GM21619 (cell line): Measurements from ENCODE around the gene TP53AIP1.

Experiments used
- ATAC-seq: cut with Tn5 transposase; IDR thresholded peaks from one replicate; pipeline ENCODE4 v1.9.1; 2021; ENCODE audit not compliant: unreplicated experiment

Gene TP53AIP1

DNA sequence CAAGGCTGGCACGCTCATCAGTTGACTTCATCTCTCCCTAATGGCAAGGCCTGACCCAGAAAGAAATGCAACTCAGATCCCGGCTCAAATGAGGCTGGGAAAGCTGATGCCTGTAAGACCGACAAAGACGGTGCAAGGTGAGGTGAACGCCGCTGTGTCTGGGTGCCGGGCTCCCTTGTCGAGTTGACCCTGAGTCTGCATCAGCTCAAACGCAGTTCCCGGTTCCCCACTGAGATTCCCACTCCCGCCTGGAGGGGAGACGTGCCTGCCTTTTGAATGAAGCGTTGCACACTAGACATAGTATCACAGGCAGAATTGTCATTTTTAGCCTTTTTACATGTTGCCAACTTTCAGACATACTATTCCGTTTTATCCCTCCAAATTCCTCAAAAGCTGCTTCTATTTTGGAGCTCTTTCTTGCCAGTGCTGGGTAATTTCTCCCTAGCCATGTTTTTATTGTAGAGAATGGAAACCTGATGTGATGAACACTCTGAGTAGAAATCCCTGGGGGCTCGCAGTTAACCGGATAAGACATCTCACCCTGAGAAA lies 831 bp upstream of the TP53AIP1 start:
- no peak for ATAC-seq

DNA sequence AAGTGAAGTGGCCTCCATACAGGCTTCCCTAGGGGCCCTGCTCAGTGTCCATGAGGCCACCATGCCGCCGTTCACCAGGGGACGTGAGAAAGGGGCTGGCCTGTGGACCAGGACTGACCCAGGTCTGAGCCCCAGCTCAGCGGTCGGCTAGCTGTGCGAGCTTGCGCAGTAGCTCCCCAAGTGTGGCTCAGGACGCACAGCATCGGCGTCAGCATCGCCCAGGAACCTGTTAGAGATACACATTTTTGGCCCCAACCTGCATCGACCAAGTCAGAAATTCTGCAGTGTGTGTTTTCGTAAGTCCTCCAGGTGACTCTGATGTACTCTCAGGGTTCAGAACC lies 429 bp downstream of the TP53AIP1 start:
- no peak for ATAC-seq

DNA sequence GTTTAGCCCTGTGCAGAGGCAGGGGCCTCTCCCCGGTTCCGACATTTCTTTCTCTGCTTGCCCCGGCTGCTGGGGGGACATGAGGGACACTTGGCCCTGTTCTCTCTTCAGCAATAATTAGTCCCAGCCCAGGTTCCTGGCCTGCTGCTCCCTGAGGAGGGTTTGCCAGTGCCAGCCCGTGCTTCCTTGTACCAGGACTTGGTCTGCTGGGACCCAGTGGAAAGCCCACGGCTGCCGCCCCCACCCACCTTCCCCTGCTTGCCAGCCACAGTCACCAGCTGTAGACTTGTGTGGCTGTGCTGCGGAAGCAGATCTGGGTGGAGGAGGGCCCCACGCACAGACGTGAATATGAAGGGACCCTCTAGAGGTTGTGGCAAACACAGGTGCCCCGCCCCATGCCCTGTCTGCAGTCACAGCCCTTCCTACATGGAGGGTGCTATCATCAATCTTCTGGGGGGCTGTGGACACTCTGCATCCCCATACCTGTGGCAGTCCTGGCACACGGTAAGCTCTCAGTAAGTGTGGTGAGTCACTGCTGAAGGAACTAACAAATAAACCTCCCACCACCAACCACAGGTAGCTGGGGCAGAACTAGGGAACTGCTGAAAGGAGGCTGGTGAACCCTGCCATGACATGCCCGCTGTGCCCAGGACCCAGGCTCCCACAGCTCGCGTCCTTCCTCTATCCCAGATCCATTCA lies 949 bp downstream of the TP53AIP1 start:
- no peak for ATAC-seq

GRCh38 chr11:128941110-128941509 lies 1.6 kb downstream of the TP53AIP1 start:
- no peak for ATAC-seq

- ATAC-seq = no peak
These were observed 2.1 kb downstream of the TP53AIP1 start for GRCh38 chr11:128940603-128941002.

DNA sequence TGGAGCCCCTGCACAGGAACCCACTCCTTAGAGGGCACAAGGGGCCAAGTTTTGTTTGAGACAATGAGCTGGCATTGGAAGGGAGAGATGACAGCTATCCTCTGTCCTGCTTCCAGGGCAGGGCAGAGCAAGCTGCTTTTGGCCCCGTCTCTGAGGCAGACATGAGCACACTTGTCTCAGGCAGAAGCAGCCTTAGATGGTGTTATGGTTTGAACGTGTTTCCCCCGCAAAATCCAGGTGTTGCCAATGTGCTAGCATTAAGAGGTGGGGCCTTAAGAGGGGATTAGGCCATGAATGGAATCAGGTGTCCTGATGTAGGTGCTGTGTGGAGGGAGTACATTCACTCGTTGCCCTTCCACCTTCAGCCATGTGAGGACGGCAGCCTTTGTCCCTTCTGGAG lies 2.5 kb downstream of the TP53AIP1 start:
- no peak for ATAC-seq

GRCh38 chr11:128939591-128939990 lies 3.1 kb downstream of the TP53AIP1 start:
- ATAC-seq = no peak

DNA sequence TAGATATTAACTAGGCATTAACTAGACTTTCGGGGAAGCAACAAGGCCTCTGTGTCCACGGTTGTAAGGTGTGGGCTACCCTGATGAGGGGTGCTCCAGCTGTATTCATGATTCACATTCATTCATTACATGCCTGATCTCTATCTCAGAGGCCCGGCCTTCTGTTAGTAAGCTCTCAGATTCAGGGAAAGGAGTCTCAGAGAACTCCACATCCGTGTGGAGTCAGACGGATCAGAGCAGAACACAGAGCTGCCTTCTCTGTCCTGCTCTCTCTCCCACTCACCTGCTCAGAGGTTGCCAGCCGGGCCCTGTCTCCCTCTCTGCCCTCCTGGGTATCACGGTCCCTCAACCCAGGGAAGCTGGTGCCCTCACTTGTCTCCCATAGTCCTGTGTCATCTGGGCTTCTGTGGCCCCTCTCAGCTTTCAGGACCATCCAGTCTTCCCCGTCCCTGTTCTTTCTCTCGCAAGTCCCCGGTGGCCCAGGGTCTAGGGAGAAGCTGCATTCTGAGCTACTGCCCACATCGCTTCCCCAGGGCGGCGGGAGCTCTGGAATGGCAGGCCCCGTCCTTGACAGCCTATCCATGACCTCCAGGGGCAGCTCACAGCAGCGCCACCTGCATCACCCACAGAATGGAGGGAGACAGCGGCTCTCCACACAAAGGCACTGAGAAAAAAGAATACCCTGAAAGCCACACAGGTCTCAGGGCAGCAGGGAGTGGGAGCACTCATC lies 4.3 kb downstream of the TP53AIP1 start:
- ATAC-seq = no peak

DNA sequence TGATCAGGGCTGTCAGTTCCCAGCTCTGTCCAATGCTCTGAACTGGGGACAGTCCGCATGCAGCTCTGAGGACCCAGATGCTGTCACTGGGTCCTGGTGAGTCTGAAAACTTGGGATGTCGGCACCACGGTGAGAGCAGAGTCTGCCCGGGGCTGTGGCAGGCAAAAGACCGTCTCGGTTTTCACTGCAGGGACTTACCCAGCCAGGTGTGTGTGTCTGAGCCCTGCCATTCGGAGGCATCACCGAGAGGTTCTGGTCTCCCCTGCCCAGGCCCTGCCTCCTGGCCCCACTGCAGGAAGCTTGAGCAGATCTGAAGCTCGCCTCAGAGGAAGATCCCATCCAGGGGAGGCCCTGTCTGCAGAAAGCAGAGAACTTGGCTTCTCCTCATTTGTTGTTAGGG lies 5.2 kb downstream of the TP53AIP1 start:
- no peak for ATAC-seq

GRCh38 chr11:128936606-128937251 lies 5.9 kb downstream of the TP53AIP1 start:
- no peak for ATAC-seq

DNA sequence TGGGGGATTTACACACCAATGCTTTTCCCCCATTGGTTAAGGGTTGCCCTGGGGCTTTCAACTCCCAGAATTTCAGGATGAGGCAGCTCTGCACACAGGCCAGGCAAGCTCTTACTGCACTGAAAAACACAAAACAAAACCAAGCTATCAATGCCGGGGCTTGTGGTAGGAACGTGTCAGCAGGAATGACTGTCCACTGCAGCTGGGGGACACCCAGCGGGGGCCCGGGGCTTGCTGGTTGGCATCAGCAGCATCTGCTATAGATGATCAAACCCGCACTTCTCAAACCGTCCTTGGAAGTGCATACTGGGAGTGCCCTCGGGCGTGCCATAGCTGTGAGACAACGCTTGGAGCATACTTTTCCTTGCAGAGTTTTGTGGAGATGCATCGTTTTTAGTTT lies 7.7 kb downstream of the TP53AIP1 start:
- ATAC-seq = no peak

DNA sequence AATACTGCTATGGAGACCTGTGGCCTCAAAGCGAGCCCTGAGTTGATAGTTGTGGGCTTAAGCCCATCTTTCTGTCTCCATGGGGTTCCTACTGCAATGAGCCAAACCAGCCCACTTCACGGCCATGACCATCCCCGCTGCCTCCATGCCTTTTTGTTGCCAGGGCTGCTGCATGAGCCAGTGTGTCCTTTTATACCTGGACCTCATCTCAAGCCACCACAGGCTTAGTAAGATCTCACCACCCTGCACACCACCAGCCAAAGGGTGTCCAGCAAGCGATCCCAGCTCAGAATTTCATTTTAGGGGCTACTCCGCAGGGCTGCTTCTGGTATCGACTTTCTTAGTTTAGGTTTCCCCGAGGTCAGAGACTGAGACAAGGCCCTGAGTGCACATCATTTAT lies 8.3 kb downstream of the TP53AIP1 start:
- no peak for ATAC-seq

DNA sequence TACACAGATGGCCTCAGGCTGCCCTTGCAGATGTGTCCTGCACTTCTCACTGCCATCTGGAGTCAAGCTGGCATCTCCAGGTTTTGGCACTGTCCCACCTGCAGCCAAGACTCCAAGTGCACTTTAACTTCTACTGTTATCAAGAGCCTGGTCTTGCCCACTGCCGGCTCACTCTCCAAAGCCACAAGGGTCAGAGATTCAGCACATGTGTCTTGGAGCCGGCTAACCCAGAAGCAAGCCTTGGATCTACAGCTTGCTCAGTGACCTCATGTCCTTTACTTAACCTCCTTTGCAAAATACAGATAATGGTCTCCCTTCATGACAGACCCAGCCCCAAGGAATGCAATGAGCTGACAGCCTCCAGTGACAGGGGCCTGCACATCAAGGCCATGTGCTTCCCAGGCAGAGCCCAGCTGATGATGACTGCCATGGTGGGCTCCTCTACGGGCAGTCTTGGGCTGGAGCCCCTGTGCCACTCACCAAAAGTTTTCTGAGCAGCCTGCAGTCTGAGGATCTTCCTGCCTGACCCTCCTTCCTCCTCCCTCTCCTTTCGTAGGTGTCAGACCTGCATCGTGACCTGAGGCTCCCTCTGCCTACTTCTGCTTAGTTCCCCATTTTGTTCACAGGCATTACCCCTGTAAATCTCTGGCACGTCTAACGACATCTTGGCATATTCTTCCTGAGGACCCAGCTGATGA lies 9.0 kb downstream of the TP53AIP1 start:
- ATAC-seq = no peak

DNA sequence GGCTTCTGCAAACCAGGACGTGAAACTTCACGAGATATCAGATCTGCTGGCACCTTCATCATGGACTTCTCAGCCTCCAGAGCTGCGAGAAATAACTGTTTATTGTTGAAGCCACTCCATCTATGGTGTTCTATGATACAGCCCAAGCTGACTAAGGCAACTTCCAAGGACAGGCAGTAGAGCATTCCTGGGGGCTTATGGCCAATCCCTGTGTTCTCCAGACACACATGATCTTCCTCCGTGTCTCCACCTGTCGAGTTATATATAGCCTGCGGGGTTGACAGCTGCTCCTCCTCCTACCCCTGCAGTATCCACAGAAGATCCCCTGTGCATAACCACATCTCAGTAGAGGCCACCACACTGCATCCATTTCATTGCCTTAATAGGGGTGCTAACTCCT lies 11.0 kb downstream of the TP53AIP1 start:
- ATAC-seq = no peak

- no peak for ATAC-seq
These were observed 11.6 kb downstream of the TP53AIP1 start for GRCh38 chr11:128931066-128931465.

GRCh38 chr11:128929991-128930390 lies 12.7 kb downstream of the TP53AIP1 start:
- ATAC-seq = no peak

DNA sequence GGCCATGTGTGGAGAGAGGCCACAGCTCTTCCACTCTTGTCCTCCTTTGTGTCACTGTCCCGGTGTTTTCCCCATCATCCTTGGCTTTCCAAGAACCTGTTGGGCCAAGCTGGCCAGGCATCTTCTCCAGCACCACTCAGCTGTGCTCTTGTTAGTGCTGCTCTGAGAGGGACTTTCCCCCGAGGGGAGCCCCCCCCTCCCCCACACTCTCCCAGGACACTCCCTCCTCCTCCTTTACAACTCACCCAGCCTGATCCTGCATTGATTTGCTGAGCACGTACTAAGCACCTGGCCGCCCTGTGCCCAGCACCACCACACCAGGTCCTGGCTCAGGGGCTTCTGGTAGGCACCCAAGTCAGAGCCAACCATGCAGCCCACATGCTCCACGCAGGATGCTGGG lies 13.2 kb downstream of the TP53AIP1 start:
- ATAC-seq = no peak

GRCh38 chr11:128928400-128928799 lies 14.3 kb downstream of the TP53AIP1 start:
- peak; percentile 99 for ATAC-seq

GRCh38 chr11:128927683-128928336 lies 14.9 kb downstream of the TP53AIP1 start:
- ATAC-seq = no peak

GRCh38 chr11:128927108-128927461 lies 15.6 kb downstream of the TP53AIP1 start:
- no peak for ATAC-seq
